GM19452 (cell line): ENCODE data around the gene SLC47A2.

ENCODE experiments used
- ATAC-seq: cut with Tn5 transposase; IDR thresholded peaks from one replicate; pipeline ENCODE4 v1.9.1; 2021; ENCODE audit not compliant: unreplicated experiment

The SLC47A2 gene

GRCh38 chr17:19647697-19648474 is 68.5 kb downstream of the SLC47A2 start:
- ATAC-seq = peak; percentile 36

- no peak for ATAC-seq
Measured at GRCh38 chr17:19646788-19647696, 69.3 kb downstream of the SLC47A2 start.

GRCh38 chr17:19645734-19646201 is 70.6 kb downstream of the SLC47A2 start:
- ATAC-seq = no peak

- ATAC-seq = no peak
Measured at GRCh38 chr17:19644493-19645210, 71.7 kb downstream of the SLC47A2 start.

GRCh38 chr17:19642373-19642893 is 74.0 kb downstream of the SLC47A2 start:
- no peak for ATAC-seq

- ATAC-seq = no peak
Measured at GRCh38 chr17:19641687-19642372, 74.6 kb downstream of the SLC47A2 start.

GRCh38 chr17:19631905-19632304 is 84.5 kb downstream of the SLC47A2 start:
- no peak for ATAC-seq

- no peak for ATAC-seq
Measured at GRCh38 chr17:19630661-19631060, 85.7 kb downstream of the SLC47A2 start.

GRCh38 chr17:19630035-19630434 is 86.3 kb downstream of the SLC47A2 start:
- no peak for ATAC-seq

- ATAC-seq = no peak
Measured at GRCh38 chr17:19629449-19629848, 86.9 kb downstream of the SLC47A2 start.
